Mesodermal cell (in vitro differentiated cells): ENCODE data around the gene FOSB.

Experiments used
- H3K27ac ChIP-seq: 2 replicates; pipeline ENCODE4 v1.7.0; 2013; ENCODE audit warnings: mild to moderate bottlenecking, low read depth, low read length, moderate library complexity; ENCODE audit not compliant: severe bottlenecking
- H3K36me3 ChIP-seq: 2 replicates; pipeline ENCODE4 v1.7.1; 2013; ENCODE audit warnings: mild to moderate bottlenecking, low read length, moderate library complexity; ENCODE audit not compliant: control insufficient read depth, insufficient read depth
- H3K4me1 ChIP-seq: one replicate; pipeline ENCODE4 v1.7.1; 2013; ENCODE audit warnings: mild to moderate bottlenecking, low read length; ENCODE audit not compliant: insufficient read depth, control insufficient read depth, poor library complexity, severe bottlenecking
- H3K4me3 ChIP-seq: 2 replicates; pipeline ENCODE4 v1.7.0; 2013; ENCODE audit warnings: low read length, control low read depth, mild to moderate bottlenecking; ENCODE audit not compliant: insufficient read depth, poor library complexity, severe bottlenecking; ENCODE audit errors: extremely low read depth
- H3K9me3 ChIP-seq: 2 replicates; pipeline ENCODE4 v1.7.1; 2013; ENCODE audit warnings: mild to moderate bottlenecking, low read length, moderate library complexity; ENCODE audit not compliant: control insufficient read depth
- WGBS, 2 experiments: methylation state at CpG; one replicate each; pipeline ENCODE4 v1.1.5; 2013; ENCODE audit warnings: missing lambda C conversion rate in 2 of 2; ENCODE audit not compliant: insufficient coverage in 2 of 2; 5-methylcytosine and 5-hydroxymethylcytosine counted together

The FOSB gene

DNA sequence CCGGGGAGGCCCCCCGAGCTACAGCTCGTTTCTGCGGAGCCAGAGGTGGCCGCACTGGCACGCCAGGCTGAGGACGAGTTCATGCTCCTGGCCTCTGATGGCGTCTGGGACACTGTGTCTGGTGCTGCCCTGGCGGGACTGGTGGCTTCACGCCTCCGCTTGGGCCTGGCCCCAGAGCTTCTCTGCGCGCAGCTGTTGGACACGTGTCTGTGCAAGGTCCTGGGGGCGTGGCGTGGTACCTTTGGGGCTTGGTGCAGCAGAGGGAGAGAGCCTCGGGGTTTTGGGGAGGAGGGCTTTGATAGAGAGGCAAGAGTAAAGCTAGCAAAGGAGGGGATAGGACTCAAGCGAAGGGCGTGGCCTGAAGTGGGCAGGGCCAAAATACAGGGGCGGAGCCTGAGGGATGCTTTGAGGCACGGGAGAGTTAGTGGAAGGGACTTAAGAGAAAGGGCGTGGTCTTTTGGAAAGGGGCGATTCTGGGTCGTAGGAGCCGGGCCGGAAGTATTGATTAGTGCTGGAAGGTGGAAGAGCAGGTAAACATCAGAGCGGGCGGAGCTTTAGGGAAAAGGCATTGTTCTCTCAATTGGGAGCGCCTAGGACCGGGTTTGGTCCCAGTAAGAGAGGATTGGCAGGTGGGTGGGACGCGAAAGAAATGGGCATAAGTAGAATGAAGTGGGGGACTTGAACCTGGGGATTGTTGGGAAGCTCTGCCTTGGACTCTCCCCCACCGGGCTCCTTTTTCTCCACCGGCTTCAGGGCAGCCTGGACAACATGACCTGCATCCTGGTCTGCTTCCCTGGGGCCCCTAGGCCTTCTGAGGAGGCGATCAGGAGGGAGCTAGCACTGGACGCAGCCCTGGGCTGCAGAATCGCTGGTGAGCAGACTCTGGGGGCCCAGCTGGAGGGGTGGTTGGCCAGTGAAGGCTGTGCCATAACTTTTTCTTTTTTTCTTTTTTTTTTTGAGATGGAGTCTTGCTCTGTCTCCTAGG is 31.7 kb downstream of the FOSB start:
- WGBS, 2 experiments = 14 to 21% methylated on average over 31 to 35 of the region's 37 CpGs
- H3K9me3 ChIP-seq = no peaks in the 10 kb centered on the region
- peak overlapping the region; percentile 21 for H3K4me3 ChIP-seq
- H3K4me1 ChIP-seq = peaks cover 4% of the 10 kb centered on the region
- H3K36me3 ChIP-seq = peaks cover 12% of the 10 kb centered on the region
- no peak overlapping the region for H3K27ac ChIP-seq

DNA sequence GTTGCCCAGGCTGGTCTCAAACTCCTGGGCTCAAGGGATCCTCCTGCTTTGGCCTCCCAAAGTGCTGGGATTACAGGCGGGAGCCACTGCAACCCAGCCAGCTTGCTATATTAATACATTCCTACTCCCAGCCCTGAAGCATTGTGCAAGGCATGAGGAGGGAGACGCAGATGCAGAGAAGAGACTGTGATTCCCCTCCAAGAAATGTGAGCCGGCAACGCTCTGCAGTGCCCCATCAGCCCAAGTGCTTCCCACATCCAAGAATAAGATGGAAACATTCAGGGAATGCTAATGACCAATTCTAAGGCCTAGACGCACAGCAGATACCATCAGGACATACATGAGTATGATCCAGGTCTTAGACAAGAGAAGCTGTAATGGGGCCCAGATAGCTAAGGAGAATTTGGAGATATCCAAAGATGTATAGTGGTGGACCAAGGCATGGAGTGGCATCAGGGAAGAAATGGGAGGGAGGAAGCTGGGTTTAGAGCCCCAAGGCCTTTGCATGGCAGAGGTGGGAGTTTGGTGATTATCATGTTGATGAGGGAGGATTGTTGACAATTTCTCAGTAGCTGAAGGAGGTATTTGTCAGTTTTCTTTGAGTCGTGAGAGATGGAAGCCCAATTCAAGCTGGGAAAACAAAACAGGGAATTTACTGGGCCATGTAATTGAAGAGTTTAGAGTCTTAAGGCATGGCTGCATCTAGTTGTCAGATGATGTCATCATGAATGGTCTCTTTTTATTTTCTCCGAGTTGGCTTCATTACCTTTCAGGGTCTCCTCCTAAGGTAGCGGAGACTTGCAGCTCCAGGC is 33.3 kb downstream of the FOSB start:
- WGBS, 2 experiments = 65 to 69% methylated on average over 7 of the region's 8 CpGs
- Histone ChIP-seq H3K27ac (no peak overlapping the region), H3K4me3 (no peak overlapping the region), H3K36me3 (no peaks in the 10 kb centered on the region), H3K9me3 (no peaks in the 10 kb centered on the region), H3K4me1 (peaks cover 13% of the 10 kb centered on the region)

DNA sequence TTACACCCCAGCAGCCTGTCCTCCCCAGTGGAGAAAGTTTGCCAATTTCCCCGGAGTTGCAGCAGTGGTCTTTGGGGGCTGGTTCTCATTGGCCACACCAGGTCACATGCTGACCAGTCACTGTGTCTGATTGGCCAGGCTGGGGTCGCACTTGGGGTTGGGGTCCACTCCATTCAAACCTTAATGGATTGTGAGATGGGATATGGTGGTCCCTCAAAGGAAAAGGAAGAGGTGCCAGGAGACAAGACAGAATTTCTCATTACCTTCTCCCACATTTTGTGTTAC is 33.9 kb downstream of the FOSB start:
- WGBS, 2 experiments = 80 to 100% methylated on average over 1 of the region's 2 CpGs
- Histone ChIP-seq H3K36me3 (no peaks in the 10 kb centered on the region), H3K4me1 (peaks cover 14% of the 10 kb centered on the region), H3K27ac (no peak overlapping the region), H3K9me3 (no peaks in the 10 kb centered on the region), H3K4me3 (no peak overlapping the region)

DNA sequence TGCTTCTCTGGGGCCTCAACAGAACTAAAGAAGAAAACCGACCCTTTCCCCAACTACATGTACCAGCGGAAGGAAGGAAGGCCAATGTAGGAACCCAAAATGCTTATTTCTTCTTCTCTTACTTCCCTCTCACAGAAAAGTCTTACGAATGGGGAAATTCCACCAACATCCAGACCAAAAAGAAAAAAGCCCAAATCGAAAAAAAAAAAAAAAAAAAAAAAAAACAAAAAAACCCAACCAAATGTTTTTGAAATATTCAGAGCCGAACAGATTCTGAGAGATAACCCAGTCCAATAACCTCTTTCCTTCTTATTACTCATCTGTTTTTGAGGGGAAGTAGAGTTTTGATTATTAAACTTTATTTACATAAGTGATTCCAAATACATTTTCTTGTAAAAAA is 34.3 kb downstream of the FOSB start:
- no peak overlapping the region for H3K4me3 ChIP-seq
- 88 to 100% methylated on average over 1 to 3 of the region's 5 CpGs for WGBS, 2 experiments
- H3K9me3 ChIP-seq = no peaks in the 10 kb centered on the region
- H3K27ac ChIP-seq = no peak overlapping the region
- H3K36me3 ChIP-seq = no peaks in the 10 kb centered on the region
- H3K4me1 ChIP-seq = peaks cover 14% of the 10 kb centered on the region

DNA sequence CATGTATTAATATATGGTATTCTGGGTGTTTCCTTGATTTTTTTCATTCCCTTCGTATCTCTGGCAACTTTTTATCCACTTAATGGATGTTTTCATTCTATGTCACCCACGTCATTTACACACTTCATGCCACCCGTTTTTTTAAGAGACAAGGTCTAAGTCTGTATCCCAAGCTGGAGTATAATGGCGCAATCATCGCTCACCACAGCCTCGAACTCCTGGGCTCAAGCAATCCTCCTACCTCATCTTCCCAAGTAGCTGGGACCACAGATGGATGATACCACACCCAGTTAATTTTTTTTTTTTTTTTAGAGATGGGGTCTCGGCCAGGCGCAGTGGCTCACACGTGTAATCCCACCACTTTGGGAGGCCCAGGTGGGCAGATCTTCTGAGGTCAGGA is 36.1 kb downstream of the FOSB start:
- 91 to 95% methylated on average over 6 to 9 of the region's 9 CpGs for WGBS, 2 experiments
- H3K36me3 ChIP-seq = no peaks in the 10 kb centered on the region
- H3K4me3 ChIP-seq = no peak overlapping the region
- no peak overlapping the region for H3K27ac ChIP-seq
- H3K9me3 ChIP-seq = no peaks in the 10 kb centered on the region
- peaks cover 12% of the 10 kb centered on the region for H3K4me1 ChIP-seq

DNA sequence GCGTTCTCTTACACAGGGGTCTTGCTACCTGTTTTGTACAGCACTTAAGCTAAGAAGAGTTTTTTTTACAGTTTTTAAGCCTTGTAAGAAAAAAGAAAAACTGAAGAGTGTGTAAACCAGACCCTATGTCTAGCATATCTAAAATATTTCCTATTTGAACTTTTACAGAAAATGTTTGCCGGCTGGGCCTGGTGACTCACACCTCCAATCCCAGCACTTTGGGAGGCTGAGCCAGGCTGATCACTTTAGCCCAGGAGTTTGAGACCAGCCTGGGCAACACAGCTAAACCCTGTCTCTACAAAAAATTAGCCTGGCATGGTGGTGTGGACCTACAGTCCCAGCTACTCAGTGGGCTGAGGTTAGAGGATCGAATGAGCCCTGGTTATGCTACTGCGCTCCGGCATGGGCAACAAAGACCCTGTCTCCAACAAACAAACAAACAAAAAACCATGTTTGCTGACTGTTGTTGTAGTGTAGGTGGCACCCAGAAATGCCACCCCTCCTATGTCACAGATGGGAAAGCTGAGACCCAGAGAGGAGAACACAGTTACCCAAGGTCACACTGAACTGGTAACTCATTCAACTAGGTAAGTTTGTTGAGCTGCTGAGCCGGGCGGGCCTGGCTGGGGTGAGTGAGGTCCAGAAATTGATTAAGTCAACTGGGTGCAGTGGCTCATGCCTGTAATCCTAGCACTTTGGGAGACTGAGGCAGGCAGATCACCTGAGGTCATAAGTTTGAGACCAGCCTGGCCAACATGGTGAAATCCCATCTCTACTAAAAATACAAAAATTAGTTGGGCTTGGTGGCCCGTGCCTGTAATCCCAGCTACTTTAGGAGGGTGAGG is 37.6 kb downstream of the FOSB start:
- no peak overlapping the region for H3K4me3 ChIP-seq
- peaks cover 12% of the 10 kb centered on the region for H3K4me1 ChIP-seq
- H3K9me3 ChIP-seq = no peaks in the 10 kb centered on the region
- peaks cover 10% of the 10 kb centered on the region for H3K36me3 ChIP-seq
- 91 to 93% methylated on average over 3 to 6 of the region's 8 CpGs for WGBS, 2 experiments
- H3K27ac ChIP-seq = no peak overlapping the region

DNA sequence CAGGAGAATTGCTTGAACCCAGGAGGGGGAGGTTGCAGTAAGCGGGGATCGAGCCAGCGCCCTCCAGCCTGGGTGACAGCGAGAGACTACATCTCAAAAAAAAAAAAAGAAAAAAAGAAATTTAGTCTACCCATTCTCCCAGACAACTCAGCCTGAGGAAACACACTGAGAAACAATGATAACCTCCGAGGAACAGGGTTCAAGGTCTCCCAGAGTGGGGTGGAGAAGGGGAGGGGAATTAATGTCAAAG is 38.1 kb downstream of the FOSB start:
- Histone ChIP-seq H3K27ac (peak overlapping the region; percentile 75), H3K4me3 (peak overlapping the region; percentile 98), H3K36me3 (peaks cover 15% of the 10 kb centered on the region), H3K4me1 (peaks cover 12% of the 10 kb centered on the region), H3K9me3 (no peaks in the 10 kb centered on the region)
- WGBS, 2 experiments = no CpG with 5 or more reads among the region's 5 CpGs

DNA sequence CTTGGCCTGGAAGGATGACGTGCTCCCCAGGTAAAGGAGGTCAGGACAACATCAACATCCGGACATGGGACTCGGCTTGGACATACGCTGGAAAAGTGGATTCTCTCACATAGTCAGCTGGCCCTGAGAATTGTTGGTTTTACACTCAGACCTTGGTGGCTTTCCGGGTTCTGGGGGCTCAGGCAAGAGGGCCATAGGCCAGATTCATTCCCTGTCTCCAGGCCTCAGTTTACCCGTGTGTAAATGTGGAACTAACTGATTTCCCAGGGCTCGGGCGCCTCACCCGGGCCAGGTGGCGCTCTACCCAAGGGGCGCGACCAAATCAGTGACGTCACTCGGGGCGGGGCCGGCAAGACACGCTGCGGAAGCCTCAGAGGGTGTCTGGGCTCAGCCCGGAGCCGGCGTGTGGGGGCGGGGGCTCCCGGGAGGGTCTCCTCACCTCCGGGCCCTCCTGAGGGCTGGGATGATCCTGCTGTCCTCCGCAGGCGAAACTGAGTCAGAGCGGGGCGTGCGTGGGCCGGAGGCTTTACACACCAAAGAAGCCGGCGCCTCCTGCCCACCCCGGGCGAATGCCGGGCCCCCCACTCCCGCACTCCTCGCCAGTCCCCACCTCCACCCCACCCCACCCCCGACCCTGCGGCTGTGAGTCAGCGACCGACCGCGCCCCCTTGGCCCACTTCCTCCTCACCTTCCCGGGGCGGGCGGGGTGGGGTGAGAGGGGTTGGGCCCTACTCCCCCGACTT is 38.6 kb downstream of the FOSB start:
- 7 to 11% methylated on average over 26 of the region's 47 CpGs for WGBS, 2 experiments
- Histone ChIP-seq H3K4me1 (peaks cover 12% of the 10 kb centered on the region), H3K36me3 (peaks cover 20% of the 10 kb centered on the region), H3K9me3 (no peaks in the 10 kb centered on the region), H3K4me3 (peak overlapping the region; percentile 98), H3K27ac (peak overlapping the region; percentile 75)

DNA sequence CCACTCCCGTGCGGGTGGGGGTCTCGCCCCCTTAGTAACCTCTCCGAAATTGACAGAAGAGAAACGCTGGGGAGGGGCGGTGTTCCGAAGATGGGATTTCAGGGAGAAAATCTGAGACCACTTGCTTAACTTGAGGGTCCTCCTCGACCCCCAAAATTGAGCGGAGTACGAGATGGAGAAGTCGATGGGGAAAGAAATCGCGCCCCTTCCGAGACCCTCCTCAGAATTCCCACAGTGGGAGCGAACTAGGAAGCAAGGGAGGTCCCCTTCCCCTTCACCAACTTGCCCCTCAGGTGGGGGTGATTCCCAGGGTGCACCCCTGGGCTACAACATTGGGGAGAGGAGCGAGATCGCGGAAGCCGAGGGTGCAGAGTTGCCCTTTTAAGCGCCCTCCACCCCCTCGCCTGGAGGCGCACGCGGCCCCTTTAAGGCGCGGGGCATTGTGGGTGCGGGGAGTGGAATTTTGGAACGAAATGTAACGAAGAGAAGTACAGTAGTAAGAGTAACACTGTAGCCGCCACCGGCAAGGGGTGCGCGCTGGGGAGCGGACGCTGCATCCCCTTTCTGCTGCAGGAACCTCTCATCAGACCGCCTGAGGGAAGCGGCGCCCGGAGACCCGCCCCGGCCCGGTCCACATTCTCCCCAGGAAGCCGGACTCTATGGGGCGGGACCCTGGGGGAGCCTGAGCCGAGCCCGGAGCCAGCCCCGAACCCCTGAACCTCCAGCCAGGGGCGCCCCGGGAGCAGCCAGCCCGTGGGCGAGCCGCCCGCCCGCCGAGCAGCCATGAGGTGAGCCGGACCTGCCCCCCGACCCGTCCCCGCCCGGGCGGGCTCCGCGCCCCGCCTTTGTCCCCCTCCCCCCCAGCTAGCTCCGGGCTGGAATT is 39.4 kb downstream of the FOSB start, which contains the start of gene VASP:
VASP (plus strand) TSS at position 491 of the 883 bp plus-strand sequence; CDS start at position 784, 293 bp downstream.
- Histone ChIP-seq H3K4me3 (peak within 1 kb of the TSS; percentile 98), H3K36me3 (peaks cover 28% of the 10 kb centered on the region), H3K4me1 (peaks cover 12% of the 10 kb centered on the region), H3K27ac (peak within 1 kb of the TSS; percentile 84), H3K9me3 (no peaks in the 10 kb centered on the region)
- WGBS, 2 experiments = 0% methylated on average over 27 to 44 of the region's 65 CpGs
